H1 (cell line): ENCODE results near the gene WWP2. TPM values are rescaled to one million over a fixed set of nuclear protein-coding genes. Genes with fewer than 3 reads are reported as not detected.

Experiments used
- BACH1 ChIP-seq: IDR thresholded peaks from 2 replicates; pipeline ENCODE4 v1.6.1; 2012; ENCODE audit warnings: low read length, improper control_type of control experiment
- CHD7 ChIP-seq: fragments of 300-600 bp; sonication (generic); IDR thresholded peaks from 2 replicates; pipeline ENCODE4 v1.7.1; 2012; ENCODE audit warnings: low read length, moderate library complexity, mild to moderate bottlenecking, inconsistent platforms; ENCODE audit not compliant: insufficient replicate concordance
- polyA plus RNA-seq, 7 experiments: library from polyadenylated mRNA; depleted of rRNA in 3 of 7; stranded (reverse) in 5 of 7; unstranded in 2 of 7; fragments of >200 nt in 5 of 7; fragments of 200-250 nt in 2 of 7; gene quantifications; 1 replicate in 5 of 7; 2 replicates in 1 of 7; 4 replicates in 1 of 7; pipeline versions ENCODE4 v1.2.1 to v1.2.3, GENCODE V29; 2011 to 2013; ENCODE audit warnings: missing spikeins in 2 of 7, mixed read lengths in 2 of 7
- total RNA-seq: library from RNA; stranded (reverse); fragmentation: NEBNext Ultra II Directional; extraction: Animal tissue kit (Norgen Biotek cat#: 25700); gene quantifications from 2 replicates; pipeline ENCODE4 v1.2.1, GENCODE V29; 2021

Gene WWP2
- total and polyA plus RNA-seq, 2 of the 8 experiments (the other 6 are each of a cell fraction or from before 2014, with no cell fraction given), result 14.1 to 42.2 TPM

- TF ChIP-seq CHD7 (no peak), BACH1 (no peak)
Measured at GRCh38 chr16:69761983-69762813, at the start of gene WWP2 (continued).
